Loucy (cell line): ENCODE data around the gene ANKK1.

Experiments
- CTCF ChIP-seq: fragments of 200-600 bp; sonication (generic); conservative IDR thresholded peaks from 2 replicates; pipeline ENCODE4 v1.5.1; 2014; ENCODE audit warnings: mild to moderate bottlenecking, antibody characterized with exemption, low read length
- EZH2phosphoT487 ChIP-seq: fragments of 200-600 bp; IDR thresholded peaks from 2 replicates; pipeline ENCODE4 v1.6.1; 2018; ENCODE audit warnings: antibody characterized with exemption, mild to moderate bottlenecking, moderate library complexity, borderline replicate concordance

GRCh38 chr11:113446112-113446511 is 58.5 kb downstream of the ANKK1 start:
- TF ChIP-seq CTCF (no peak), EZH2phosphoT487 (no peak)
